Esophagus muscularis mucosa (tissue), 4 donors: ENCODE measurements around the gene MICU1. TPM values are rescaled to one million over a fixed set of nuclear protein-coding genes. Genes with fewer than 3 reads are reported as not detected.

Experiments
- DNase-seq: peaks from one replicate; pipeline ENCODE4 v3.0.0-alpha.2; 2017; ENCODE audit errors: extremely low spot score
- H3K27ac ChIP-seq, 4 donors: fragments of 200-600 bp; sonication (generic); replicated peaks in 1 of 4; 1 replicate in 3 of 4; 2 replicates in 1 of 4; pipeline ENCODE4 v1.5.1; 2016 to 2019; ENCODE audit warnings: mild to moderate bottlenecking in 1 of 4
- H3K27me3 ChIP-seq, 4 donors: fragments of 200-600 bp; sonication (generic); one replicate each; pipeline versions ENCODE4 v1.5.1 to v1.6.0; 2016 to 2019
- H3K36me3 ChIP-seq, 4 donors: fragments of 200-600 bp; sonication (generic); one replicate each; pipeline ENCODE4 v1.5.1; 2016 to 2019
- H3K4me1 ChIP-seq, 4 donors: fragments of 200-600 bp; sonication (generic); one replicate each; pipeline ENCODE4 v1.5.1; 2016 to 2019
- H3K4me3 ChIP-seq, 4 donors: fragments of 200-600 bp; sonication (generic); 1 replicate in 2 of 4; 2 replicates in 2 of 4; pipeline ENCODE4 v1.5.1; 2016 to 2019; ENCODE audit warnings: mild to moderate bottlenecking in 4 of 4, moderate library complexity in 1 of 4
- H3K9me3 ChIP-seq, 4 donors: fragments of 200-600 bp; sonication (generic); 1 replicate in 3 of 4; 2 replicates in 1 of 4; pipeline ENCODE4 v1.5.1; 2016 to 2019
- EP300 ChIP-seq: sonication (generic); formaldehyde crosslinking; IDR thresholded peaks from one replicate; pipeline ENCODE4 v1.6.1; 2017; ENCODE audit warnings: antibody characterized with exemption
- POLR2A ChIP-seq: fragments of 450-650 bp; IDR thresholded peaks from one replicate; pipeline ENCODE4 v1.6.1; 2017; ENCODE audit warnings: antibody characterized with exemption, moderate library complexity, mild to moderate bottlenecking, low read depth
- POLR2AphosphoS5 ChIP-seq, 2 donors: sonication (generic); formaldehyde crosslinking; IDR thresholded peaks; one replicate each; pipeline ENCODE4 v1.6.1; 2017; ENCODE audit warnings: antibody characterized with exemption in 2 of 2
- WGBS: methylation state at CpG from one replicate; pipeline ENCODE4 v1.1.5; 2018; 5-methylcytosine and 5-hydroxymethylcytosine counted together
- intact Hi-C: fragments of 100-400 bp; cut with DNase I; formaldehyde crosslinking; loops from one replicate; pipeline ENCODE4 v1.15.1; 2023
- total RNA-seq, 4 donors: library from RNA; depleted of rRNA; stranded (reverse); fragments of >200 nt; gene quantifications; one replicate each; pipeline versions ENCODE4 v1.1.0 to v1.2.1, GENCODE V29; 2016
- TF ChIP-seq, protein P1 (sequence below), 3 experiments: fragments of 200-600 bp in 2 of 3; fragments of 450-650 bp in 1 of 3; sonication (generic) in 2 of 3; IDR thresholded peaks; one replicate each; pipeline ENCODE4 v1.5.1; 2017 to 2019; ENCODE audit warnings: antibody characterized with exemption in 3 of 3, mild to moderate bottlenecking in 2 of 3, moderate library complexity in 1 of 3

Gene MICU1
- total RNA-seq, 4 donors from 2014 or later: 31.6 to 39.7 (median 35.0) TPM

DNA sequence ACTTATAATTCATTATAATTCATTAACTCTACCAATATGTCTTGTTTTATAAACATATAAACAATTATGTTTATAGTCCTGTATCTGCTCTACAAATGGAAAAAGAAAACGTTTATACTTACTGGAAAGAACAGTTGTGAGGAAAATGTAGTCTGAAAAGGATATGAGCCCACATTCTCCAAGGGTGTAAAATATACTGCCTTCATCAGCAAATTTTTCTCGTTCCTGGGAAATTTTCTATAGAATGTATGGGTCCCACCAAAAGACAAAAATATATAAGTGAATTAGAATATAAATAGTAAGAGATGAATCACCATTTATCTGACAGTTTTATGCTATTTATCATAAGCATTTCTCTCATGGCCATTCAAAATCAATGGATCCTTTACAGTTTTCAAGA is 117.8 kb downstream of the MICU1 start:
- no peak for DNase-seq
- TF ChIP-seq EP300: no peak
- TF ChIP-seq, protein P1, sequence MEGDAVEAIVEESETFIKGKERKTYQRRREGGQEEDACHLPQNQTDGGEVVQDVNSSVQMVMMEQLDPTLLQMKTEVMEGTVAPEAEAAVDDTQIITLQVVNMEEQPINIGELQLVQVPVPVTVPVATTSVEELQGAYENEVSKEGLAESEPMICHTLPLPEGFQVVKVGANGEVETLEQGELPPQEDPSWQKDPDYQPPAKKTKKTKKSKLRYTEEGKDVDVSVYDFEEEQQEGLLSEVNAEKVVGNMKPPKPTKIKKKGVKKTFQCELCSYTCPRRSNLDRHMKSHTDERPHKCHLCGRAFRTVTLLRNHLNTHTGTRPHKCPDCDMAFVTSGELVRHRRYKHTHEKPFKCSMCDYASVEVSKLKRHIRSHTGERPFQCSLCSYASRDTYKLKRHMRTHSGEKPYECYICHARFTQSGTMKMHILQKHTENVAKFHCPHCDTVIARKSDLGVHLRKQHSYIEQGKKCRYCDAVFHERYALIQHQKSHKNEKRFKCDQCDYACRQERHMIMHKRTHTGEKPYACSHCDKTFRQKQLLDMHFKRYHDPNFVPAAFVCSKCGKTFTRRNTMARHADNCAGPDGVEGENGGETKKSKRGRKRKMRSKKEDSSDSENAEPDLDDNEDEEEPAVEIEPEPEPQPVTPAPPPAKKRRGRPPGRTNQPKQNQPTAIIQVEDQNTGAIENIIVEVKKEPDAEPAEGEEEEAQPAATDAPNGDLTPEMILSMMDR (IDR thresholded peaks at IDR 0.05): no peak
- no peak for TF ChIP-seq POLR2A
- no peak for TF ChIP-seq POLR2AphosphoS5 (IDR thresholded peaks at IDR 0.05)
- no peak overlapping the region for H3K4me3 ChIP-seq
- intact Hi-C loops: no loop called here
- no peaks in the 10 kb centered on the region for H3K27me3 ChIP-seq
- H3K36me3 ChIP-seq: peaks cover 0 to 7% (median 3%) of the 10 kb centered on the region in 4 donors
- peaks cover 0 to 7% (median 5%) of the 10 kb centered on the region in 4 donors for H3K4me1 ChIP-seq
- WGBS: 73% methylated on average over 2 of the region's 2 CpGs
- no peak overlapping the region for H3K27ac ChIP-seq
- no peaks in the 10 kb centered on the region for H3K9me3 ChIP-seq

DNA sequence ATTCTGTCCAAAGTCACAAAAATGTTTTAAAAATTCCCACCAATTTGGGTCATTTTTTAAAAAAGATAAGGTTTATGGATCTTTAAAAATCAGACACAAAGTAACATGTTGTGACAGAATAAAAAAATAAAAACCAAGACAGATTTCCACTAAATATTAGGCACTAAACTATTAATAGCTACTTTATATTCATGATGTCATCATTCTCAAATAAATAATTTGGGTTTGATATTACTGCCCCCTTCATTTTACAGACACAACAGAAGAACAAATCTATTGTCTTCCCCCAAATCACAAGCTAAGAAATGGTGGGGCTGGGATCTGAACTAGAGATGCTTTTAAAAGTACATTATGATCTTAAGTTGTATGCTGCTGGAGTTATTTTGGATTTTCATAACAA is 119.4 kb downstream of the MICU1 start:
- intact Hi-C loops: no loop called here
- Histone ChIP-seq H3K27me3 (no peaks in the 10 kb centered on the region), H3K9me3 (no peaks in the 10 kb centered on the region), H3K4me1 (peaks cover 0 to 11% (median 6%) of the 10 kb centered on the region in 4 donors), H3K4me3 (no peak overlapping the region), H3K36me3 (peaks cover 0 to 7% (median 3%) of the 10 kb centered on the region in 4 donors), H3K27ac (no peak overlapping the region)
- no peak for DNase-seq
- TF ChIP-seq, protein P1 (IDR thresholded peaks at IDR 0.05): no peak
- TF ChIP-seq POLR2A: no peak
- no peak for TF ChIP-seq EP300
- no peak for TF ChIP-seq POLR2AphosphoS5 (IDR thresholded peaks at IDR 0.05)

DNA sequence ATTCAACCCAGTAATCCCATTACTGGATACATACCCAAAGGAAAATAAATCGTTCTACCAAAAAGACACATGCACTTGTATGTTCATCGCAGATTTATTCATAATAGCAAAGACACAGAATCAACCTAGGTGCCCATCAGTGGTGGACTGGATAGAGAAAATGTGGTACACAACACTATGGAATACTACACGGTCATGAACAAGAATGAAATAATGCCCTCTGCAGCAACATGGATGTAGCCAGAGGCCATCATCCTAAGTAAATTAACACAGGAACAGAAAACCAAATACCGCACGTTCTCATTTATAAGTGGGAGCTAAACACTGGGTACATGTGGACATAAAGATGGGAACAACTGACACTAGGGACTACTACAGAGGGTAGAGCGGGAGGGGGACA is 120.4 kb downstream of the MICU1 start:
- Histone ChIP-seq H3K4me1 (peaks cover 0 to 11% (median 6%) of the 10 kb centered on the region in 4 donors), H3K4me3 (no peak overlapping the region), H3K9me3 (no peaks in the 10 kb centered on the region), H3K27me3 (no peaks in the 10 kb centered on the region), H3K36me3 (peaks cover 0 to 7% (median 3%) of the 10 kb centered on the region in 4 donors), H3K27ac (no peak overlapping the region)
- no peak for DNase-seq
- intact Hi-C loops: no loop called here
- 97% methylated on average over 6 of the region's 6 CpGs for WGBS
- TF ChIP-seq POLR2A (no peak), EP300 (no peak), POLR2AphosphoS5 (IDR thresholded peaks at IDR 0.05) (no peak)
- TF ChIP-seq, protein P1 (IDR thresholded peaks at IDR 0.05): no peak

DNA sequence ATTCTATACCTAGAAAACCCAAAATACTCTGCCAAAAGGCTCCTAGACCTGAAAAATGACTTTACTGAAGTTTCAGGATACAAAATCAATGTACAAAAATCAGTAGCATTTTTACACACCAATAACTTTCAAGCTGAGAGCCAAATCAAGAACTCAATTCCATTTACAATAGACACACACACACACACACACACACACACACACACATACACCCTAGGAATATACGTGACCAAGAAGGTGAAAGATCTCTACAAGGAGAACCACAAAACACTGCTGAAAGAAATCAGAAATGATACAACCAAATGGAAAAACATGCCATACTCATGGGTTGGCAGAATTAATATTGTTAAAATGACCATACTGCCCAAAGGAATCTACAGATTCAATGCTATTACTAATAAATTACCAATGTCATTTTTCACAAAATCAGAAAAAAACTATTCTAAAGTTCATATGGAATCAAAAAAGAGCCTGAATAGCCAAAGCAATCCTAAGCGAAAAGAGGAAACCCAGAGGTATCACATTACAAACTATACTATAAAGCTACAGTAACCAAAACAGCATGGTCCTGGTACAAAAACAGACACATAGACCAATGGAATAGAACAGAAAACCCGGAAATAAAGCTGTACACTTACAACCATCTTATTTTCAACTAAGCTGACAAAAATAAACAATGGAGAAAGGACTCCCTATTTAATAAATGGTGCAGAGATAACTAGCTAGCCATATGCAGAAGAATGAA is 122.0 kb downstream of the MICU1 start:
- Histone ChIP-seq H3K4me1 (peaks cover 0 to 11% (median 6%) of the 10 kb centered on the region in 4 donors), H3K4me3 (no peak overlapping the region), H3K27ac (no peak overlapping the region), H3K36me3 (peaks cover 0 to 7% (median 3%) of the 10 kb centered on the region in 4 donors), H3K27me3 (no peaks in the 10 kb centered on the region), H3K9me3 (no peaks in the 10 kb centered on the region)
- WGBS: 97% methylated on average over 3 of the region's 3 CpGs
- DNase-seq: no peak
- TF ChIP-seq POLR2AphosphoS5 (IDR thresholded peaks at IDR 0.05): no peak
- no peak for TF ChIP-seq POLR2A
- no peak for TF ChIP-seq EP300
- TF ChIP-seq, protein P1 (IDR thresholded peaks at IDR 0.05): no peak
- intact Hi-C loops: no loop called here
